GM12878 (cell line): ENCODE data around the gene SLC25A42. TPM values are rescaled to one million over a fixed set of nuclear protein-coding genes. Genes with fewer than 3 reads are reported as not detected.
A peak's percentile ranks its signal among the peaks of the same experiment; 100 is the strongest.

ENCODE experiments used
- ATAC-seq: fragments of 200-7000 bp; cut with Tn5 transposase; 3 replicates; pipeline ENCODE4 v1.9.1; 2020; ENCODE audit warnings: mild to moderate bottlenecking, moderate library complexity
- BruUV-seq: library from RNA; stranded (reverse); fragments of 400-500 nt; replicated peaks from 2 replicates; lab custom pipeline; 2021; lab: Mats Ljungman, UMichigan
- CTCF ChIA-PET: fragments of 300-600 bp; sonication (Branson Sonifier 250); formaldehyde crosslinking; extraction: SDS; loops from one replicate; lab custom pipeline; 2021; ENCODE audit warnings: inconsistent platforms; lab: Yijun Ruan, JAX
- POLR2A ChIA-PET: fragments of 350-600 bp; formaldehyde crosslinking; extraction: SDS; loops from one replicate; lab custom pipeline; 2021; ENCODE audit warnings: inconsistent platforms; lab: Charles Lee
- RAD21 ChIA-PET: fragments of 300-600 bp; sonication (Branson Sonifier 250); formaldehyde crosslinking; loops from one replicate; lab custom pipeline; 2023; ENCODE audit warnings: antibody characterized with exemption; ENCODE audit not compliant: unreplicated experiment; lab: Charles Lee
- SMC1A ChIA-PET: fragments of 300-600 bp; sonication (Branson Sonifier 250); formaldehyde crosslinking; loops from one replicate; lab custom pipeline; 2023; ENCODE audit not compliant: unreplicated experiment, uncharacterized antibody; lab: Charles Lee
- DNase-seq: peaks from one replicate; pipeline ENCODE4 v3.0.0-alpha.2; 2011; ENCODE audit warnings: low read depth, low spot score
- FAIRE-seq: peaks from 3 replicates; lab custom pipeline; 2011; peaks lifted over from hg19 to GRCh38; lab: Jason Lieb, UNC
- H2AFZ ChIP-seq: 2 replicates; pipeline ENCODE4 v1.6.0; 2011; ENCODE audit warnings: low read depth, low read length, control low read depth; ENCODE audit not compliant: control insufficient read depth
- H3K27ac ChIP-seq: 2 replicates; pipeline ENCODE4 v1.5.1; 2011; ENCODE audit warnings: control low read depth; ENCODE audit not compliant: control insufficient read depth, insufficient read depth
- H3K27me3 ChIP-seq, 2 experiments: replicated peaks in 1 of 2; 2 replicates each; pipeline versions ENCODE4 v1.6.0 to v1.6.1; 2011; ENCODE audit warnings: low read length in 1 of 2; ENCODE audit not compliant: control insufficient read depth in 2 of 2, insufficient read depth in 2 of 2
- H3K36me3 ChIP-seq, 2 experiments: 2 replicates each; pipeline ENCODE4 v1.5.1; 2011; ENCODE audit warnings: low read length in 1 of 2; ENCODE audit not compliant: control insufficient read depth in 2 of 2, insufficient read depth in 2 of 2
- H3K4me1 ChIP-seq: 2 replicates; pipeline ENCODE4 v1.6.1; 2011; ENCODE audit warnings: mild to moderate bottlenecking, low read length, moderate library complexity, mixed read lengths; ENCODE audit not compliant: control insufficient read depth, insufficient read depth
- H3K4me2 ChIP-seq: 2 replicates; pipeline ENCODE4 v1.6.0; 2011; ENCODE audit warnings: control low read depth; ENCODE audit not compliant: control insufficient read depth, insufficient read depth
- H3K4me3 ChIP-seq: fragments of 200-600 bp; sonication (generic); 2 replicates; pipeline ENCODE4 v1.5.1; 2016
- H3K79me2 ChIP-seq: 2 replicates; pipeline ENCODE4 v1.6.0; 2011; ENCODE audit warnings: low read length; ENCODE audit not compliant: control insufficient read depth, insufficient read depth
- H3K9ac ChIP-seq: 2 replicates; pipeline ENCODE4 v1.8.0; 2011; ENCODE audit warnings: low read length, control low read depth, mixed read lengths; ENCODE audit not compliant: control insufficient read depth, insufficient read depth
- H3K9me3 ChIP-seq: replicated peaks from 3 replicates; pipeline ENCODE4 v1.5.1; 2011; ENCODE audit warnings: mild to moderate bottlenecking, low read length; ENCODE audit not compliant: control insufficient read depth, insufficient read depth
- H4K20me1 ChIP-seq: 2 replicates; pipeline ENCODE4 v1.6.0; 2011; ENCODE audit not compliant: control insufficient read depth, insufficient read depth
- ATF2 ChIP-seq: IDR thresholded peaks from 2 replicates; pipeline ENCODE4 v1.6.1; 2012; ENCODE audit warnings: low read length, inconsistent platforms
- BHLHE40 ChIP-seq, 2 experiments: fragments of 450-650 bp in 1 of 2; IDR thresholded peaks; 2 replicates each; pipeline ENCODE4 v1.6.1; 2011 to 2017; ENCODE audit warnings: low read depth in 2 of 2, borderline replicate concordance in 1 of 2, improper control_type of control experiment in 1 of 2, low read length in 1 of 2, mild to moderate bottlenecking in 1 of 2
- CBX5 ChIP-seq: sonication (generic); IDR thresholded peaks from 2 replicates; pipeline ENCODE4 v1.6.1; 2016; ENCODE audit warnings: low read depth, moderate library complexity, mild to moderate bottlenecking, inconsistent platforms
- KDM1A ChIP-seq: fragments of 200-600 bp; sonication (generic); IDR thresholded peaks from 2 replicates; pipeline ENCODE4 v1.6.1; 2016; ENCODE audit warnings: borderline replicate concordance
- ZBTB4 ChIP-seq: fragments of 450-650 bp; formaldehyde crosslinking; IDR thresholded peaks from 2 replicates; pipeline ENCODE4 v1.4.0; 2022; ENCODE audit warnings: mild to moderate bottlenecking, moderate library complexity
- WGBS: methylation state at CpG from one replicate; pipeline ENCODE4 v1.1.6; 2016; ENCODE audit warnings: low lambda C conversion rate; ENCODE audit not compliant: insufficient replicate concordance, insufficient coverage; ENCODE audit errors: missing lambda C conversion rate; 5-methylcytosine and 5-hydroxymethylcytosine counted together
- in situ Hi-C: fragments of 300-500 bp; cut with MboI; formaldehyde crosslinking; loops from 9 replicates; pipeline ENCODE4 v1.14.3; 2018; ENCODE audit warnings: mixed read lengths
- intact Hi-C: fragments of 100-400 bp; cut with micrococcal nuclease; formaldehyde crosslinking; loops from one replicate; pipeline ENCODE4 v1.14.2; 2022; ENCODE audit not compliant: unreplicated experiment
- polyA plus RNA-seq, 11 experiments: library from polyadenylated mRNA; depleted of rRNA in 4 of 11; unstranded in 6 of 11; stranded (reverse) in 5 of 11; fragments of >200 nt; fragmentation: Nextera tagmentation in 4 of 11; fragmentation: Illumina TruSeq in 1 of 11; extraction: Ambion mirVana in 4 of 11; extraction: Trizol in 1 of 11; gene quantifications; 1 replicate in 1 of 11; 2 replicates in 10 of 11; pipeline versions ENCODE4 v1.2.1 to v1.2.3, GENCODE V29; 2011 to 2016; ENCODE audit warnings: inconsistent platforms in 2 of 11, missing spikeins in 2 of 11, low read depth in 1 of 11
- total RNA-seq, 4 experiments: library from RNA; depleted of rRNA in 3 of 4; stranded (reverse); fragments of >200 nt in 3 of 4; fragmentation: Illumina TruSeq in 1 of 4; extraction: Trizol in 1 of 4; gene quantifications; 2 replicates each; pipeline versions ENCODE4 v1.2.1 to v1.2.3, GENCODE V29; 2013 to 2021

The SLC25A42 gene
- total and polyA plus RNA-seq, 10 of the 15 experiments (the other 5 are each of a cell fraction or from before 2014, with no cell fraction given), result 0.24 to 19.2 (median 9.6) TPM

- no peaks in the 10 kb centered on the region for H3K27me3 ChIP-seq
- ATAC-seq, result no peak
- no peak for TF ChIP-seq ATF2
- TF ChIP-seq BHLHE40 (IDR thresholded peaks at IDR 0.05; ENCODE audit: borderline replicate concordance in 1 of 2, low read depth in 2 of 2, low read length in 1 of 2), result no peak
- no peak for TF ChIP-seq KDM1A
- peak; percentile 75; the same call in 1 of the 2 replicates for TF ChIP-seq CBX5
- TF ChIP-seq ZBTB4, result no peak
- H2AFZ ChIP-seq, result no peak overlapping the region
- no peaks in the 10 kb centered on the region for H3K79me2 ChIP-seq
- ChIA-PET CTCF (interaction anchor here (1.4 kb wide), 1 partner anchor 11 kb away, joined by 3 read pairs; no protein-coding TSS in a partner anchor), SMC1A (no interaction called here), RAD21 (no interaction called here), POLR2A (interaction anchor here (0.5 kb wide), 1 partner anchor 97 kb away, joined by 3 read pairs; no protein-coding TSS in a partner anchor)
- in situ Hi-C loops, result no loop called here
- no peaks in the 10 kb centered on the region; the same call in 1 of the 2 replicates for H3K4me1 ChIP-seq
- 94% methylated on average over 3 of the region's 3 CpGs for WGBS
- no peak overlapping the region for H3K27ac ChIP-seq
- DNase-seq, result no peak
- H3K9ac ChIP-seq, result no peak overlapping the region
- no peaks in the 10 kb centered on the region for H4K20me1 ChIP-seq
- H3K36me3 ChIP-seq, result no peaks in the 10 kb centered on the region
- intact Hi-C loops, result no loop called here
- BruUV-seq, result no TSS peak
- H3K9me3 ChIP-seq, result peaks cover 9% of the 10 kb centered on the region; the same call in 2 of the 3 replicates
- no peak for FAIRE-seq
- no peak overlapping the region for H3K4me2 ChIP-seq
- no peak overlapping the region for H3K4me3 ChIP-seq
Observed at GRCh38 chr19:19131989-19132388, 68.2 kb downstream of the SLC25A42 start.
